H1 (cell line): Measurements from ENCODE around the gene PRKAA2. TPM values are rescaled to one million over a fixed set of nuclear protein-coding genes. Genes with fewer than 3 reads are reported as not detected.

Experiments
- CTCF ChIA-PET: fragments of 300-600 bp; sonication (Branson Sonifier 250); formaldehyde crosslinking; loops from one replicate; lab custom pipeline; 2021; ENCODE audit not compliant: partially characterized antibody; lab: Charles Lee
- POLR2A ChIA-PET: fragments of 300-600 bp; sonication (Branson Sonifier 250); formaldehyde crosslinking; loops from one replicate; lab custom pipeline; 2021; ENCODE audit warnings: inconsistent platforms; ENCODE audit not compliant: partially characterized antibody; lab: Charles Lee
- DNase-seq, 2 experiments: peaks; one replicate each; pipeline versions ENCODE4 v3.0.0 to v3.0.0-alpha.2; 2010 to 2022; ENCODE audit warnings: low spot score in 2 of 2, low read depth in 1 of 2, mixed read lengths in 1 of 2
- FAIRE-seq: peaks from 2 replicates; lab custom pipeline; 2011; peaks lifted over from hg19 to GRCh38; lab: Jason Lieb, UNC
- H2AFZ ChIP-seq: 2 replicates; pipeline ENCODE4 v1.8.1; 2012; ENCODE audit warnings: low read length, inconsistent platforms
- H2AK5ac ChIP-seq: 2 replicates; pipeline ENCODE4 v1.6.1; 2013; ENCODE audit warnings: low read depth, low read length
- H2BK120ac ChIP-seq: replicated peaks from 2 replicates; pipeline ENCODE3; 2013; ENCODE audit warnings: low read depth, low read length, inconsistent platforms
- H2BK12ac ChIP-seq: 2 replicates; pipeline ENCODE4 v1.6.1; 2013; ENCODE audit warnings: low read depth, low read length
- H2BK15ac ChIP-seq: 2 replicates; pipeline ENCODE4 v1.6.1; 2013; ENCODE audit warnings: low read length
- H2BK20ac ChIP-seq: 2 replicates; pipeline ENCODE4 v1.6.1; 2013; ENCODE audit warnings: low read length
- H2BK5ac ChIP-seq: 2 replicates; pipeline ENCODE4 v1.6.1; 2013; ENCODE audit warnings: low read depth, low read length
- H3K14ac ChIP-seq: 2 replicates; pipeline ENCODE4 v1.6.1; 2013; ENCODE audit warnings: inconsistent platforms; ENCODE audit not compliant: insufficient read length
- H3K18ac ChIP-seq: 2 replicates; pipeline ENCODE4 v1.6.1; 2013; ENCODE audit warnings: low read length; ENCODE audit errors: extremely low read depth
- H3K23ac ChIP-seq: 2 replicates; pipeline ENCODE4 v1.6.1; 2013; ENCODE audit warnings: inconsistent platforms; ENCODE audit not compliant: insufficient read length
- H3K23me2 ChIP-seq: 2 replicates; pipeline ENCODE4 v1.6.1; 2013; ENCODE audit warnings: low read depth, low read length
- H3K27ac ChIP-seq: 2 replicates; pipeline ENCODE4 v1.6.1; 2011; ENCODE audit warnings: low read depth, low read length, inconsistent platforms
- H3K27me3 ChIP-seq, 4 experiments: replicated peaks in 1 of 4; 1 replicate in 1 of 4; 2 replicates in 3 of 4; pipeline versions ENCODE4 v1.6.1 to v1.8.1; 2011 to 2013; ENCODE audit warnings: low read length in 3 of 4, mild to moderate bottlenecking in 3 of 4, inconsistent platforms in 2 of 4, mixed read lengths in 2 of 4, moderate library complexity in 1 of 4; ENCODE audit not compliant: control insufficient read depth in 3 of 4, insufficient read depth in 3 of 4; ENCODE audit errors: extremely low read depth in 1 of 4
- H3K36me3 ChIP-seq, 4 experiments: 2 replicates each; pipeline versions ENCODE4 v1.6.1 to v1.8.1; 2011 to 2013; ENCODE audit warnings: mild to moderate bottlenecking in 4 of 4, low read length in 3 of 4, moderate library complexity in 2 of 4, control low read depth in 1 of 4, inconsistent platforms in 1 of 4; ENCODE audit not compliant: insufficient read depth in 4 of 4, control insufficient read depth in 2 of 4
- H3K4ac ChIP-seq: replicated peaks from 2 replicates; pipeline ENCODE3; 2013; ENCODE audit warnings: low read length, low read depth, mixed read lengths, inconsistent platforms; ENCODE audit not compliant: insufficient read length
- H3K4me1 ChIP-seq, 4 experiments: replicated peaks in 1 of 4; 1 replicate in 1 of 4; 2 replicates in 3 of 4; pipeline versions ENCODE4 v1.6.1 to v1.8.1; 2011 to 2013; ENCODE audit warnings: low read length in 3 of 4, inconsistent platforms in 2 of 4, mixed read lengths in 1 of 4; ENCODE audit not compliant: insufficient read depth in 4 of 4, control insufficient read depth in 3 of 4
- H3K4me2 ChIP-seq, 2 experiments: 2 replicates each; pipeline versions ENCODE4 v1.6.1 to v1.8.1; 2011 to 2013; ENCODE audit warnings: low read depth in 2 of 2, low read length in 2 of 2, control low read depth in 1 of 2, inconsistent platforms in 1 of 2, mild to moderate bottlenecking in 1 of 2; ENCODE audit not compliant: insufficient read depth in 1 of 2
- H3K4me3 ChIP-seq, 4 experiments: fragments of 200-600, 300-600 bp in 1 of 4; sonication (generic), shearing (Covaris generic), sonication (Bioruptor Twin) in 1 of 4; 2 replicates each; pipeline versions ENCODE4 v1.5.1 to v1.8.1; 2011 to 2016; ENCODE audit warnings: low read length in 4 of 4, low read depth in 3 of 4, control low read depth in 2 of 4, inconsistent platforms in 2 of 4, mild to moderate bottlenecking in 2 of 4, mixed read lengths in 1 of 4, moderate library complexity in 1 of 4; ENCODE audit not compliant: insufficient read depth in 2 of 4; ENCODE audit errors: extremely low read depth in 1 of 4
- H3K56ac ChIP-seq: replicated peaks from 2 replicates; pipeline ENCODE3; 2013; ENCODE audit warnings: low read depth, mild to moderate bottlenecking, mixed read lengths, low read length, inconsistent platforms; ENCODE audit not compliant: insufficient read length
- H3K79me1 ChIP-seq: 2 replicates; pipeline ENCODE4 v1.6.1; 2013; ENCODE audit warnings: low read depth, low read length, control low read depth
- H3K79me2 ChIP-seq, 2 experiments: 2 replicates each; pipeline versions ENCODE4 v1.6.1 to v1.8.1; 2012 to 2013; ENCODE audit warnings: low read length in 2 of 2, mild to moderate bottlenecking in 2 of 2, inconsistent platforms in 1 of 2; ENCODE audit not compliant: insufficient read depth in 2 of 2, control insufficient read depth in 1 of 2
- H3K9ac ChIP-seq, 4 experiments: replicated peaks in 1 of 4; 1 replicate in 1 of 4; 2 replicates in 3 of 4; pipeline versions ENCODE4 v1.6.1 to v1.8.1; 2011 to 2013; ENCODE audit warnings: low read depth in 3 of 4, low read length in 3 of 4, control low read depth in 2 of 4, mild to moderate bottlenecking in 2 of 4, moderate library complexity in 2 of 4, inconsistent platforms in 1 of 4; ENCODE audit errors: extremely low read depth in 1 of 4
- H3K9me3 ChIP-seq, 2 experiments: 2 replicates each; pipeline versions ENCODE4 v1.6.1 to v1.8.1; 2012 to 2013; ENCODE audit warnings: mild to moderate bottlenecking in 2 of 2, moderate library complexity in 2 of 2, control low read depth in 1 of 2, inconsistent platforms in 1 of 2, low read depth in 1 of 2, low read length in 1 of 2, mixed read lengths in 1 of 2; ENCODE audit not compliant: insufficient read depth in 2 of 2
- H4K20me1 ChIP-seq, 2 experiments: replicated peaks in 1 of 2; 2 replicates each; pipeline versions ENCODE3 to v1.8.1; 2011 to 2013; ENCODE audit warnings: inconsistent platforms in 2 of 2, low read length in 2 of 2, mild to moderate bottlenecking in 1 of 2; ENCODE audit not compliant: insufficient read depth in 2 of 2, control insufficient read depth in 1 of 2
- H4K5ac ChIP-seq: 2 replicates; pipeline ENCODE4 v1.6.1; 2013; ENCODE audit warnings: low read length, low read depth, mixed read lengths, inconsistent platforms; ENCODE audit not compliant: insufficient read length
- H4K8ac ChIP-seq: 2 replicates; pipeline ENCODE4 v1.8.0; 2013; ENCODE audit warnings: mild to moderate bottlenecking, moderate library complexity, low read length, inconsistent platforms; ENCODE audit not compliant: insufficient read depth; ENCODE audit errors: extremely low read depth
- H4K91ac ChIP-seq: replicated peaks from 2 replicates; pipeline ENCODE3; 2013; ENCODE audit warnings: low read length, mixed read lengths, inconsistent platforms; ENCODE audit not compliant: insufficient read length
- BACH1 ChIP-seq: IDR thresholded peaks from 2 replicates; pipeline ENCODE4 v1.6.1; 2012; ENCODE audit warnings: low read length, improper control_type of control experiment
- BRCA1 ChIP-seq: IDR thresholded peaks from 2 replicates; pipeline ENCODE4 v1.6.1; 2012; ENCODE audit warnings: low read depth, low read length, improper control_type of control experiment
- CBX8 ChIP-seq: fragments of 300-800, 300-1000 bp; sonication (generic); IDR thresholded peaks from 2 replicates; pipeline ENCODE4 v1.7.1; 2016; ENCODE audit warnings: low read depth, low read length, borderline replicate concordance
- CREB1 ChIP-seq: IDR thresholded peaks from 2 replicates; pipeline ENCODE4 v1.6.1; 2012; ENCODE audit warnings: inconsistent platforms
- MAFK ChIP-seq: IDR thresholded peaks from 2 replicates; pipeline ENCODE4 v1.6.1; 2012; ENCODE audit warnings: low read depth, mild to moderate bottlenecking, improper control_type of control experiment, low read length
- RXRA ChIP-seq: IDR thresholded peaks from 2 replicates; pipeline ENCODE4 v1.6.1; 2011; ENCODE audit warnings: low read depth, mild to moderate bottlenecking, low read length, moderate library complexity; ENCODE audit not compliant: insufficient read depth
- SP4 ChIP-seq: IDR thresholded peaks from 2 replicates; pipeline ENCODE4 v1.6.1; 2012; ENCODE audit warnings: low read length, inconsistent platforms
- WGBS, 2 experiments: shearing (Covaris generic) in 1 of 2; methylation state at CpG; one replicate each; pipeline versions ENCODE4 v1.1.6 to v1.1.7; 2013 to 2015; ENCODE audit warnings: low lambda C conversion rate in 2 of 2, mixed read lengths in 2 of 2, inconsistent platforms in 1 of 2, low coverage in 1 of 2, missing lambda C conversion rate in 1 of 2; ENCODE audit not compliant: insufficient replicate concordance in 2 of 2, insufficient coverage in 1 of 2, insufficient read length in 1 of 2; ENCODE audit errors: extremely low coverage in 1 of 2, missing lambda C conversion rate in 1 of 2; 5-methylcytosine and 5-hydroxymethylcytosine counted together
- polyA plus RNA-seq, 7 experiments: library from polyadenylated mRNA; depleted of rRNA in 3 of 7; stranded (reverse) in 5 of 7; unstranded in 2 of 7; fragments of >200 nt in 5 of 7; fragments of 200-250 nt in 2 of 7; gene quantifications; 1 replicate in 5 of 7; 2 replicates in 1 of 7; 4 replicates in 1 of 7; pipeline versions ENCODE4 v1.2.1 to v1.2.3, GENCODE V29; 2011 to 2013; ENCODE audit warnings: missing spikeins in 2 of 7, mixed read lengths in 2 of 7
- total RNA-seq: library from RNA; stranded (reverse); fragmentation: NEBNext Ultra II Directional; extraction: Animal tissue kit (Norgen Biotek cat#: 25700); gene quantifications from 2 replicates; pipeline ENCODE4 v1.2.1, GENCODE V29; 2021
- TF ChIP-seq, protein P1 (sequence below), 3 experiments: IDR thresholded peaks; 1 replicate in 2 of 3; 2 replicates in 1 of 3; pipeline versions ENCODE4 v1.5.1 to v1.6.1; 2011; ENCODE audit warnings: low read length in 3 of 3, mild to moderate bottlenecking in 3 of 3, inconsistent platforms in 2 of 3, low read depth in 1 of 3, moderate library complexity in 1 of 3; ENCODE audit not compliant: insufficient read depth in 1 of 3; ENCODE audit errors: control extremely low read depth in 1 of 3

PRKAA2 gene
- total and polyA plus RNA-seq, 2 of the 8 experiments (the other 6 are each of a cell fraction or from before 2014, with no cell fraction given), result 2.6 to 6.4 TPM

DNA sequence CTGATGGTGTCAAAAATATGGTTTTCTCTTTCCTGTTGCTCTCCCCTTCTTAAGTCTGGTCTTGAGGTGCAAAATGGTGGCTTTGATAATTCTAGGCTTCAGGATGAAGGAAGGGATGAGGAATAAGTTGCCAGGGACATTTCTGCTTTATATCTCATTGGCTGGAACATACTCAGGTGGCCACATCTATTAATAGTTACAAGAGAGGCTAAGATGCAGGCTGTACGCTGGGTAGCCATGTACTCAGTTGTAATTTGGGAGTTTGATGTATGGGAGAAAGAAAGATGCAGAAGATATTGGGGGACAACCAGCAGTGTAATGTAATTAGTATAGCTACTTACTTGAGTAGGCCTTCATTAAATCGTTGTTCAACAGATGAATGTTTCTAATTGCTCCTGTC is 25.2 kb downstream of the PRKAA2 start:
- Histone ChIP-seq H2BK12ac (no peak overlapping the region), H3K27me3 (peaks cover 0 to 1% (median 0%) of the 10 kb centered on the region in 4 experiments; a peak in 1 of 7 replicates), H2AK5ac (no peak overlapping the region), H3K79me1 (no peaks in the 10 kb centered on the region), H3K23ac (no peak overlapping the region), H2BK20ac (no peak overlapping the region), H2BK120ac (no peak overlapping the region), H2BK5ac (no peak overlapping the region), H4K91ac (no peak overlapping the region), H4K8ac (no peak overlapping the region), H4K20me1 (no peaks in the 10 kb centered on the region), H3K36me3 (no peaks in the 10 kb centered on the region), H3K18ac (no peak overlapping the region), H3K27ac (no peak overlapping the region), H3K4me3 (no peak overlapping the region), H4K5ac (no peak overlapping the region), H3K9me3 (no peaks in the 10 kb centered on the region), H3K4me1 (no peaks in the 10 kb centered on the region), H3K56ac (no peak overlapping the region), H3K4me2 (no peak overlapping the region), H3K23me2 (no peaks in the 10 kb centered on the region), H3K4ac (no peak overlapping the region), H2AFZ (no peak overlapping the region), H3K14ac (no peak overlapping the region), H2BK15ac (no peak overlapping the region), H3K79me2 (no peaks in the 10 kb centered on the region; a peak in 1 of 4 replicates), H3K9ac (no peak overlapping the region)
- ChIA-PET CTCF (no interaction called here), POLR2A (interaction anchor here (0.6 kb wide), 1 partner anchor 52 kb away, joined by 4 read pairs; no protein-coding TSS in a partner anchor)
- 88% methylated on average over 2 of the region's 2 CpGs; no CpG with 5 or more reads in 1 of the 2 experiments for WGBS, 2 experiments
- FAIRE-seq (no peak), DNase-seq (no peak)
- TF ChIP-seq RXRA (no peak), BRCA1 (no peak), CBX8 (no peak), CREB1 (no peak), MAFK (no peak), SP4 (no peak), BACH1 (no peak)
- TF ChIP-seq, protein P1, sequence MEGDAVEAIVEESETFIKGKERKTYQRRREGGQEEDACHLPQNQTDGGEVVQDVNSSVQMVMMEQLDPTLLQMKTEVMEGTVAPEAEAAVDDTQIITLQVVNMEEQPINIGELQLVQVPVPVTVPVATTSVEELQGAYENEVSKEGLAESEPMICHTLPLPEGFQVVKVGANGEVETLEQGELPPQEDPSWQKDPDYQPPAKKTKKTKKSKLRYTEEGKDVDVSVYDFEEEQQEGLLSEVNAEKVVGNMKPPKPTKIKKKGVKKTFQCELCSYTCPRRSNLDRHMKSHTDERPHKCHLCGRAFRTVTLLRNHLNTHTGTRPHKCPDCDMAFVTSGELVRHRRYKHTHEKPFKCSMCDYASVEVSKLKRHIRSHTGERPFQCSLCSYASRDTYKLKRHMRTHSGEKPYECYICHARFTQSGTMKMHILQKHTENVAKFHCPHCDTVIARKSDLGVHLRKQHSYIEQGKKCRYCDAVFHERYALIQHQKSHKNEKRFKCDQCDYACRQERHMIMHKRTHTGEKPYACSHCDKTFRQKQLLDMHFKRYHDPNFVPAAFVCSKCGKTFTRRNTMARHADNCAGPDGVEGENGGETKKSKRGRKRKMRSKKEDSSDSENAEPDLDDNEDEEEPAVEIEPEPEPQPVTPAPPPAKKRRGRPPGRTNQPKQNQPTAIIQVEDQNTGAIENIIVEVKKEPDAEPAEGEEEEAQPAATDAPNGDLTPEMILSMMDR (IDR thresholded peaks at IDR 0.05; ENCODE audit: control extremely low read depth in 1 of 3, insufficient read depth in 1 of 3, low read depth in 1 of 3, low read length in 3 of 3), result no peak
